Measurements from ENCODE around the gene KAT2B. TPM values are rescaled to one million over a fixed set of nuclear protein-coding genes. Genes with fewer than 3 reads are reported as not detected.
A peak's percentile ranks its signal among the peaks of the same experiment; 100 is the strongest.
"Not testable (repeated sequence)": the region's sequence is repeated elsewhere in the genome, so short reads cannot be mapped to it uniquely, and the experiment has no call there.

The KAT2B gene
- total RNA-seq, 1 donor = 15.9 TPM

DNA sequence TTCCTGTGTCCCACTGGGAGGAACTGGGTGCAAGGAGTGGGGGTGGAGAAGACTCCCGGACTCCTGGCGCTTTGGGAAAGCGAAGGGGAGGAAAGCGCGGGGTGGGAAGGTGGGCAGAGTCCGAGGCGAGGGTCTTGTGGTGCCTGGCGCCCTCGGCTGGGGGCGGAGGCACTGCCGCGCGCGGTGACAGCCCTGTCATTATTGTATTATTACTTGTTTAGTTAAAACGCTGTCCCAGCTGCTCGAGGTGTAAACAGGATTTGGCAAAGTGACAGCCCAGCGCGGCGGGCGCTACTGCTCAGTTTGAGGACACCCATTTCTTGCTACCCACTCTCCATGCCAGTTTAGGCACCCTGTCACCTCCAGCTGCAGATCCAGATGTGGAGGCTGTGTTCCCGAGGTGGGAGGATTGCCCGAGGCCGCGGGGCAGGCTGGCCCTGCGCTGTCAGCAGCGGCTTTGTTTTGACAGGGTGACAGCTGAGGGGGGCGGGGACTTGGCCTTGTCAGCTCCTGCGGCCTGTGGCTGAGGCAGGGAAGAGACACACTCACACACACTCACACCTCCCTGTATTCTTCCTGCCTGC is 1.0 kb downstream of the KAT2B start:
- Histone ChIP-seq H2AFZ (ENCODE audit: low read length) (peak overlapping the region; percentile 77), H3K9me3 (ENCODE audit: low read depth, low read length) (no peaks in the 10 kb centered on the region), H3K36me3 (ENCODE audit: insufficient read depth, low read length) (no peaks in the 10 kb centered on the region), H3K27me3 (ENCODE audit: insufficient read depth, low read length) (no peaks in the 10 kb centered on the region), H3K79me2 (ENCODE audit: insufficient read depth, low read length) (peaks cover 3% of the 10 kb centered on the region), H4K20me1 (ENCODE audit: insufficient read depth, low read length) (no peaks in the 10 kb centered on the region), H3K4me2 (ENCODE audit: insufficient read depth, low read length) (peak overlapping the region; percentile 97), H3K27ac (ENCODE audit: low read depth, low read length) (no peak overlapping the region), H3K4me1 (ENCODE audit: insufficient read depth, low read length) (peaks cover 16% of the 10 kb centered on the region), H3K4me3 (ENCODE audit: insufficient read depth, low read length) (peak overlapping the region; percentile 84)
- peak; percentile 92 for DNase-seq (ENCODE audit: insufficient read length, low spot score, missing footprints)
- TF ChIP-seq, protein P1, sequence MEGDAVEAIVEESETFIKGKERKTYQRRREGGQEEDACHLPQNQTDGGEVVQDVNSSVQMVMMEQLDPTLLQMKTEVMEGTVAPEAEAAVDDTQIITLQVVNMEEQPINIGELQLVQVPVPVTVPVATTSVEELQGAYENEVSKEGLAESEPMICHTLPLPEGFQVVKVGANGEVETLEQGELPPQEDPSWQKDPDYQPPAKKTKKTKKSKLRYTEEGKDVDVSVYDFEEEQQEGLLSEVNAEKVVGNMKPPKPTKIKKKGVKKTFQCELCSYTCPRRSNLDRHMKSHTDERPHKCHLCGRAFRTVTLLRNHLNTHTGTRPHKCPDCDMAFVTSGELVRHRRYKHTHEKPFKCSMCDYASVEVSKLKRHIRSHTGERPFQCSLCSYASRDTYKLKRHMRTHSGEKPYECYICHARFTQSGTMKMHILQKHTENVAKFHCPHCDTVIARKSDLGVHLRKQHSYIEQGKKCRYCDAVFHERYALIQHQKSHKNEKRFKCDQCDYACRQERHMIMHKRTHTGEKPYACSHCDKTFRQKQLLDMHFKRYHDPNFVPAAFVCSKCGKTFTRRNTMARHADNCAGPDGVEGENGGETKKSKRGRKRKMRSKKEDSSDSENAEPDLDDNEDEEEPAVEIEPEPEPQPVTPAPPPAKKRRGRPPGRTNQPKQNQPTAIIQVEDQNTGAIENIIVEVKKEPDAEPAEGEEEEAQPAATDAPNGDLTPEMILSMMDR (IDR thresholded peaks at IDR 0.05; ENCODE audit: extremely low read depth, low read depth, low read length) = no peak

- H3K27me3 ChIP-seq (ENCODE audit: insufficient read depth, low read length) = no peaks in the 10 kb centered on the region
- H3K4me2 ChIP-seq (ENCODE audit: insufficient read depth, low read length) = no peak overlapping the region
- H3K27ac ChIP-seq (ENCODE audit: low read depth, low read length) = no peak overlapping the region
- no peak overlapping the region for H3K4me3 ChIP-seq (ENCODE audit: insufficient read depth, low read length)
- H3K79me2 ChIP-seq (ENCODE audit: insufficient read depth, low read length) = peaks cover 3% of the 10 kb centered on the region
- H3K9me3 ChIP-seq (ENCODE audit: low read depth, low read length) = no peaks in the 10 kb centered on the region
- DNase-seq (ENCODE audit: insufficient read length, low spot score, missing footprints) = no peak
- peaks cover 16% of the 10 kb centered on the region for H3K4me1 ChIP-seq (ENCODE audit: insufficient read depth, low read length)
- H3K36me3 ChIP-seq (ENCODE audit: insufficient read depth, low read length) = no peaks in the 10 kb centered on the region
- H2AFZ ChIP-seq (ENCODE audit: low read length) = no peak overlapping the region
- TF ChIP-seq, protein P1 (IDR thresholded peaks at IDR 0.05; ENCODE audit: extremely low read depth, low read depth, low read length) = no peak
- no peaks in the 10 kb centered on the region for H4K20me1 ChIP-seq (ENCODE audit: insufficient read depth, low read length)
Observed at GRCh38 chr3:20042331-20042730, 2.1 kb downstream of the KAT2B start.

GRCh38 chr3:20043396-20043795 is 3.1 kb downstream of the KAT2B start:
- Histone ChIP-seq H3K79me2 (ENCODE audit: insufficient read depth, low read length) (peaks cover 3% of the 10 kb centered on the region), H3K36me3 (ENCODE audit: insufficient read depth, low read length) (no peaks in the 10 kb centered on the region), H3K9me3 (ENCODE audit: low read depth, low read length) (no peaks in the 10 kb centered on the region), H2AFZ (ENCODE audit: low read length) (peak overlapping the region; percentile 73), H3K4me2 (ENCODE audit: insufficient read depth, low read length) (peak overlapping the region; percentile 47), H3K27me3 (ENCODE audit: insufficient read depth, low read length) (no peaks in the 10 kb centered on the region), H3K27ac (ENCODE audit: low read depth, low read length) (no peak overlapping the region), H4K20me1 (ENCODE audit: insufficient read depth, low read length) (no peaks in the 10 kb centered on the region), H3K4me1 (ENCODE audit: insufficient read depth, low read length) (peaks cover 23% of the 10 kb centered on the region), H3K4me3 (ENCODE audit: insufficient read depth, low read length) (peak overlapping the region; percentile 33)
- peak; percentile 61 for DNase-seq (ENCODE audit: insufficient read length, low spot score, missing footprints)
- TF ChIP-seq, protein P1 (IDR thresholded peaks at IDR 0.05; ENCODE audit: extremely low read depth, low read depth, low read length) = no peak

DNA sequence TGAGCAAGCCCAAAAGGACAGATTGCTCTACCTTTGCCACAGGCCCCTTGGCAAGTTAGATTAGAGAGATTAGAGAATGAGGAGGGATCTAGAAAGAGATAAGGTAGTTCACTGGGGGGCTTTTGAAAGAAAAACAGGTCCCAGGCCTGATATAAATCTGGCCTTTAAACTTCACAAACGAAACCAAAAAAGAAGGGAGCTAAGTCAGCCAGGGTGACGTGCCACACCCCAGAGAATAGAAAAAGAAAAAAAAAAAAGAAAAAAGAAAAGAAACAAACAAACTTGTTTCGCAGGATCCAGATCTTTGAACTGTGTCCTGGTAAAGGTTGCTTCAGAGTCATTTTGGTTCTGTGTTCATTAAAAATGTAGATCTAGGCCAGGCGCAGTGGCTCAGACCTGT is 3.6 kb downstream of the KAT2B start:
- H3K4me2 ChIP-seq (ENCODE audit: insufficient read depth, low read length) = peak overlapping the region; percentile 47
- no peaks in the 10 kb centered on the region for H3K27me3 ChIP-seq (ENCODE audit: insufficient read depth, low read length)
- DNase-seq (ENCODE audit: insufficient read length, low spot score, missing footprints) = no peak
- TF ChIP-seq, protein P1 (IDR thresholded peaks at IDR 0.05; ENCODE audit: extremely low read depth, low read depth, low read length) = no peak
- peaks cover 25% of the 10 kb centered on the region for H3K4me1 ChIP-seq (ENCODE audit: insufficient read depth, low read length)
- H3K9me3 ChIP-seq (ENCODE audit: low read depth, low read length) = no peaks in the 10 kb centered on the region
- peak overlapping the region; percentile 73 for H2AFZ ChIP-seq (ENCODE audit: low read length)
- peaks cover 3% of the 10 kb centered on the region for H3K79me2 ChIP-seq (ENCODE audit: insufficient read depth, low read length)
- no peak overlapping the region for H3K27ac ChIP-seq (ENCODE audit: low read depth, low read length)
- no peak overlapping the region for H3K4me3 ChIP-seq (ENCODE audit: insufficient read depth, low read length)
- no peaks in the 10 kb centered on the region for H3K36me3 ChIP-seq (ENCODE audit: insufficient read depth, low read length)
- H4K20me1 ChIP-seq (ENCODE audit: insufficient read depth, low read length) = no peaks in the 10 kb centered on the region

DNA sequence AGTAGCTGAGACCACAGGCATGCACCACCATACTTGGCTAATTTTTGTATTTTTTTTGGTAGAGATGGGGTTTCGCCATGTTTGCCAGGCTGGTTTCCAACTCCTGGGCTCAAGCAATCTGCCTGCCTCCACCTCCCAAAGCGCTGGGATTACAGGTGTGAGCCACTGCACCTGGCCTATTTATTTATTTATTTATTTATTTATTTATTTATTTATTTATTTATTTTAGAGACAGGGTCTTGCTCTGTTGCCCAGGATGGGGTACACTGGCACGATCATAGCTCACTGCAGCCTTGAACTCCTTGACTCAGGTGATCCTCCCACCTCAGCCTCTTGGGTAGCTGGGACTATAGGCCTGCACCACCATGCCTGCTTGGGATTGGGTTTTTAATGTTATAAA is 4.9 kb downstream of the KAT2B start:
- peaks cover 19% of the 10 kb centered on the region for H3K4me1 ChIP-seq (ENCODE audit: insufficient read depth, low read length)
- not testable (repeated sequence) for H3K36me3 ChIP-seq (ENCODE audit: insufficient read depth, low read length); H3K27ac ChIP-seq (ENCODE audit: low read depth, low read length); H2AFZ ChIP-seq (ENCODE audit: low read length); H4K20me1 ChIP-seq (ENCODE audit: insufficient read depth, low read length); H3K4me3 ChIP-seq (ENCODE audit: insufficient read depth, low read length); H3K27me3 ChIP-seq (ENCODE audit: insufficient read depth, low read length); DNase-seq (ENCODE audit: insufficient read length, low spot score, missing footprints); H3K4me2 ChIP-seq (ENCODE audit: insufficient read depth, low read length); H3K79me2 ChIP-seq (ENCODE audit: insufficient read depth, low read length); H3K9me3 ChIP-seq (ENCODE audit: low read depth, low read length)
